Keratinocyte (primary cell): ENCODE data around the gene TRAK2. TPM values are rescaled to one million over a fixed set of nuclear protein-coding genes. Genes with fewer than 3 reads are reported as not detected.

Experiments used
- DNase-seq: peaks from one replicate; pipeline ENCODE4 v3.0.0-alpha.2; 2011; ENCODE audit warnings: low read depth, missing footprints, low spot score
- FAIRE-seq: peaks from 2 replicates; lab custom pipeline; 2011; peaks lifted over from hg19 to GRCh38; lab: Jason Lieb, UNC
- H2AFZ ChIP-seq: 2 replicates; pipeline ENCODE4 v1.6.0; 2012; ENCODE audit warnings: low read length, control low read depth, inconsistent platforms; ENCODE audit not compliant: control insufficient read depth
- H3K27ac ChIP-seq: 2 replicates; pipeline ENCODE4 v1.5.1; 2011; ENCODE audit warnings: low read length; ENCODE audit not compliant: control insufficient read depth, insufficient read depth
- H3K27me3 ChIP-seq: 3 replicates; pipeline ENCODE4 v1.6.0; 2011; ENCODE audit warnings: low read length; ENCODE audit not compliant: control insufficient read depth, insufficient read depth; ENCODE audit errors: extremely low read depth
- H3K36me3 ChIP-seq, 2 experiments: 2 replicates in 1 of 2; 3 replicates in 1 of 2; pipeline ENCODE4 v1.5.1; 2011; ENCODE audit warnings: low read length in 2 of 2, mild to moderate bottlenecking in 1 of 2; ENCODE audit not compliant: control insufficient read depth in 2 of 2, insufficient read depth in 2 of 2; ENCODE audit errors: extremely low read depth in 1 of 2
- H3K4me1 ChIP-seq: 3 replicates; pipeline ENCODE4 v1.5.1; 2011; ENCODE audit warnings: low read length; ENCODE audit not compliant: control insufficient read depth, insufficient read depth; ENCODE audit errors: extremely low read depth
- H3K4me2 ChIP-seq: 3 replicates; pipeline ENCODE4 v1.6.0; 2011; ENCODE audit warnings: low read depth, low read length; ENCODE audit not compliant: control insufficient read depth, insufficient read depth; ENCODE audit errors: extremely low read depth
- H3K4me3 ChIP-seq, 3 experiments: fragments of 200-600 bp in 1 of 3; sonication (generic) in 1 of 3; 2 replicates in 2 of 3; 3 replicates in 1 of 3; pipeline ENCODE4 v1.5.1; 2011 to 2016; ENCODE audit warnings: low read length in 3 of 3, mild to moderate bottlenecking in 3 of 3, control low read depth in 2 of 3, inconsistent platforms in 1 of 3, low read depth in 1 of 3, mixed read lengths in 1 of 3, mixed run types in 1 of 3, moderate library complexity in 1 of 3; ENCODE audit not compliant: control insufficient read depth in 2 of 3, insufficient read depth in 2 of 3; ENCODE audit errors: extremely low read depth in 1 of 3
- H3K79me2 ChIP-seq: 2 replicates; pipeline ENCODE4 v1.6.0; 2012; ENCODE audit warnings: low read length; ENCODE audit not compliant: control insufficient read depth, insufficient read depth
- H3K9ac ChIP-seq: 3 replicates; pipeline ENCODE4 v1.6.0; 2011; ENCODE audit warnings: low read length; ENCODE audit not compliant: control insufficient read depth, insufficient read depth; ENCODE audit errors: extremely low read depth
- H3K9me1 ChIP-seq: 3 replicates; pipeline ENCODE4 v1.6.0; 2011; ENCODE audit warnings: low read length; ENCODE audit not compliant: control insufficient read depth, insufficient read depth; ENCODE audit errors: extremely low read depth
- H3K9me3 ChIP-seq: 2 replicates; pipeline ENCODE4 v1.5.1; 2012; ENCODE audit warnings: low read depth, low read length; ENCODE audit not compliant: control insufficient read depth
- H4K20me1 ChIP-seq: 3 replicates; pipeline ENCODE4 v1.6.0; 2011; ENCODE audit warnings: low read length; ENCODE audit not compliant: control insufficient read depth, insufficient read depth; ENCODE audit errors: extremely low read depth
- CTCF ChIP-seq, 3 experiments: IDR thresholded peaks in 1 of 3; conservative IDR thresholded peaks in 1 of 3; optimal IDR thresholded peaks in 1 of 3; 2 replicates in 2 of 3; 3 replicates in 1 of 3; pipeline versions ENCODE3 to v1.5.1; 2011; ENCODE audit warnings: low read length in 3 of 3, mild to moderate bottlenecking in 3 of 3, moderate library complexity in 2 of 3, control low read depth in 1 of 3, inconsistent platforms in 1 of 3; ENCODE audit not compliant: insufficient read depth in 2 of 3; ENCODE audit errors: extremely low read depth in 1 of 3
- EZH2 ChIP-seq: IDR thresholded peaks from one replicate; pipeline ENCODE4 v1.6.1; 2012; ENCODE audit warnings: inconsistent platforms, mild to moderate bottlenecking, low read length, moderate library complexity
- dilution Hi-C: fragments of 300-500 bp; cut with MboI; formaldehyde crosslinking; loops from one replicate; pipeline ENCODE4 v1.7.0; 2020; ENCODE audit warnings: low sequenced_read_pairs; ENCODE audit not compliant: extremely low pct_ligation_motif_present
- polyA plus RNA-seq, 5 experiments: library from polyadenylated mRNA; depleted of rRNA in 3 of 5; stranded (reverse) in 3 of 5; stranded (forward) in 1 of 5; unstranded in 1 of 5; fragments of >200 nt; gene quantifications; 1 replicate in 1 of 5; 2 replicates in 3 of 5; 3 replicates in 1 of 5; pipeline versions ENCODE4 v1.2.1 to v1.2.3, GENCODE V29; 2011 to 2012; ENCODE audit warnings: missing spikeins in 2 of 5, low read depth in 1 of 5, low replicate concordance in 1 of 5

The TRAK2 gene
- polyA plus RNA-seq, 1 donor (not counting 4 experiments of a cell fraction or from before 2014, with no cell fraction given) = 12.9 TPM

- FAIRE-seq = no peak
- dilution Hi-C loops = no loop called here
- H3K36me3 ChIP-seq = peaks cover 9 to 10% of the 10 kb centered on the region in 2 experiments
- no peak for DNase-seq
- H4K20me1 ChIP-seq = no peaks in the 10 kb centered on the region
- H3K4me1 ChIP-seq = no peaks in the 10 kb centered on the region
- H3K9me3 ChIP-seq = no peaks in the 10 kb centered on the region
- H3K4me3 ChIP-seq = no peak overlapping the region
- H3K4me2 ChIP-seq = no peak overlapping the region
- H3K9ac ChIP-seq = no peak overlapping the region
- H3K9me1 ChIP-seq = no peaks in the 10 kb centered on the region
- H2AFZ ChIP-seq = no peak overlapping the region
- H3K27ac ChIP-seq = no peak overlapping the region
- no peaks in the 10 kb centered on the region for H3K27me3 ChIP-seq
- H3K79me2 ChIP-seq = no peaks in the 10 kb centered on the region
- TF ChIP-seq EZH2 = no peak
- no peak for TF ChIP-seq CTCF (optimal IDR thresholded peaks at IDR 0.05 in 1 of 3, IDR thresholded peaks at IDR 0.05 in 1 of 3, conservative IDR thresholded peaks at IDR 0.05 in 1 of 3; ENCODE audit: extremely low read depth in 1 of 3, insufficient read depth in 2 of 3, low read length in 3 of 3)
These were observed 9.3 kb upstream of the TRAK2 start for GRCh38 chr2:201460532-201460931.

GRCh38 chr2:201458381-201458780, 7.1 kb upstream of the TRAK2 start:
- Histone ChIP-seq H3K4me2 (no peak overlapping the region), H3K36me3 (peaks cover 4 to 5% of the 10 kb centered on the region in 2 experiments), H3K9me3 (no peaks in the 10 kb centered on the region), H3K27ac (no peak overlapping the region), H3K4me3 (no peak overlapping the region), H3K79me2 (no peaks in the 10 kb centered on the region), H4K20me1 (no peaks in the 10 kb centered on the region), H3K4me1 (no peaks in the 10 kb centered on the region), H3K27me3 (no peaks in the 10 kb centered on the region), H3K9ac (no peak overlapping the region), H3K9me1 (no peaks in the 10 kb centered on the region), H2AFZ (no peak overlapping the region)
- DNase-seq = no peak
- dilution Hi-C loops = no loop called here
- FAIRE-seq = no peak
- no peak for TF ChIP-seq CTCF (optimal IDR thresholded peaks at IDR 0.05 in 1 of 3, IDR thresholded peaks at IDR 0.05 in 1 of 3, conservative IDR thresholded peaks at IDR 0.05 in 1 of 3; ENCODE audit: extremely low read depth in 1 of 3, insufficient read depth in 2 of 3, low read length in 3 of 3)
